B cell (primary cell): ENCODE measurements around the gene NDUFB10. TPM values are rescaled to one million over a fixed set of nuclear protein-coding genes. Genes with fewer than 3 reads are reported as not detected.

ENCODE experiments used
- ATAC-seq: fragments of 200-7000 bp; cut with Tn5 transposase; one replicate; pipeline ENCODE4 v1.10.0; 2021; ENCODE audit warnings: low read depth, mild to moderate bottlenecking, moderate number of reproducible peaks, moderate library complexity
- CTCF ChIA-PET: fragments of 350-600 bp; sonication (Branson Sonifier 250); formaldehyde crosslinking; loops from one replicate; lab custom pipeline; 2021; ENCODE audit warnings: antibody characterized with exemption, inconsistent platforms; lab: Charles Lee
- POLR2A ChIA-PET: fragments of 350-600 bp; sonication (Branson Sonifier 250); formaldehyde crosslinking; loops from one replicate; lab custom pipeline; 2021; ENCODE audit warnings: antibody characterized with exemption; lab: Charles Lee
- DNase-seq: peaks from one replicate; pipeline ENCODE4 v3.0.0; 2013
- H2AFZ ChIP-seq: 2 replicates; pipeline ENCODE4 v1.6.1; 2012; ENCODE audit warnings: mild to moderate bottlenecking, low read depth, low read length; ENCODE audit not compliant: insufficient read depth, poor library complexity, severe bottlenecking
- H3K27ac ChIP-seq, 2 donors: 1 replicate in 1 of 2; 2 replicates in 1 of 2; pipeline ENCODE4 v1.5.1; 2012 to 2013; ENCODE audit warnings: low read length in 2 of 2, mild to moderate bottlenecking in 2 of 2, moderate library complexity in 1 of 2
- H3K27me3 ChIP-seq, 4 experiments: fragments of 200-600 bp in 1 of 4; sonication (generic) in 1 of 4; replicated peaks in 1 of 4; 1 replicate in 2 of 4; 2 replicates in 2 of 4; pipeline versions ENCODE4 v1.6.1 to v1.7.0; 2013 to 2016; ENCODE audit warnings: low read length in 3 of 4, mild to moderate bottlenecking in 2 of 4, mixed read lengths in 1 of 4, moderate library complexity in 1 of 4; ENCODE audit not compliant: insufficient read depth in 4 of 4, control insufficient read depth in 3 of 4; ENCODE audit errors: control extremely low read depth in 1 of 4
- H3K36me3 ChIP-seq, 2 experiments: replicated peaks in 1 of 2; 1 replicate in 1 of 2; 2 replicates in 1 of 2; pipeline versions ENCODE4 v1.6.1 to v1.7.1; 2013; ENCODE audit warnings: low read length in 1 of 2; ENCODE audit not compliant: insufficient read depth in 2 of 2, control insufficient read depth in 1 of 2; ENCODE audit errors: control extremely low read depth in 1 of 2, extremely low read depth in 1 of 2
- H3K4me1 ChIP-seq, 2 donors: fragments of 200-600 bp in 1 of 2; sonication (generic) in 1 of 2; 1 replicate in 1 of 2; 2 replicates in 1 of 2; pipeline versions ENCODE4 v1.5.1 to v1.6.1; 2013 to 2017; ENCODE audit warnings: low read length in 2 of 2; ENCODE audit not compliant: control insufficient read depth in 2 of 2, insufficient read depth in 2 of 2
- H3K4me2 ChIP-seq: replicated peaks from 2 replicates; pipeline ENCODE3; 2012; ENCODE audit warnings: mild to moderate bottlenecking, low read depth, low read length; ENCODE audit not compliant: poor library complexity, severe bottlenecking
- H3K4me3 ChIP-seq, 5 experiments: fragments of 200-600 bp in 1 of 5; sonication (generic) in 1 of 5; 1 replicate in 3 of 5; 2 replicates in 2 of 5; pipeline versions ENCODE4 v1.5.1 to v1.7.0; 2011 to 2016; ENCODE audit warnings: low read length in 4 of 5, mild to moderate bottlenecking in 4 of 5, low read depth in 2 of 5, control low read depth in 1 of 5, moderate library complexity in 1 of 5; ENCODE audit not compliant: insufficient read depth in 1 of 5; ENCODE audit errors: control extremely low read depth in 1 of 5, extremely low read depth in 1 of 5
- H3K79me2 ChIP-seq: fragments of 200-600 bp; sonication (generic); one replicate; pipeline ENCODE4 v1.6.0; 2016; ENCODE audit warnings: low read length; ENCODE audit not compliant: control insufficient read depth, insufficient read depth
- H3K9ac ChIP-seq: fragments of 200-600 bp; sonication (generic); 2 replicates; pipeline ENCODE4 v1.6.1; 2017; ENCODE audit warnings: mild to moderate bottlenecking, low read length, moderate library complexity
- H3K9me3 ChIP-seq, 3 donors: one replicate each; pipeline versions ENCODE4 v1.6.1 to v1.7.1; 2013; ENCODE audit warnings: low read length in 2 of 3; ENCODE audit not compliant: control insufficient read depth in 2 of 3, insufficient read depth in 1 of 3; ENCODE audit errors: control extremely low read depth in 1 of 3
- H4K20me1 ChIP-seq: 2 replicates; pipeline ENCODE4 v1.6.0; 2012; ENCODE audit warnings: mild to moderate bottlenecking, low read length; ENCODE audit not compliant: insufficient read depth, control insufficient read depth, poor library complexity, severe bottlenecking
- H3K27ac Mint-ChIP-seq: one replicate; pipeline ENCODE4 v1.8.0; 2021; ENCODE audit warnings: mixed read lengths
- H3K27me3 Mint-ChIP-seq: one replicate; pipeline ENCODE4 v1.8.0; 2021; ENCODE audit warnings: mixed read lengths
- H3K4me1 Mint-ChIP-seq: one replicate; pipeline ENCODE4 v1.8.0; 2021; ENCODE audit warnings: mixed read lengths
- H3K4me3 Mint-ChIP-seq: one replicate; pipeline ENCODE4 v1.8.0; 2021; ENCODE audit warnings: mixed read lengths
- H3K9me3 Mint-ChIP-seq: one replicate; pipeline ENCODE4 v1.8.0; 2022; ENCODE audit warnings: mixed read lengths; ENCODE audit not compliant: insufficient read depth
- EZH2 ChIP-seq: IDR thresholded peaks from 2 replicates; pipeline ENCODE4 v1.6.1; 2012; ENCODE audit warnings: borderline replicate concordance, low read depth, mild to moderate bottlenecking, moderate library complexity, low read length; ENCODE audit not compliant: insufficient read depth, poor library complexity, severe bottlenecking
- WGBS: methylation state at CpG from one replicate; pipeline ENCODE4 v1.1.5; 2013; ENCODE audit warnings: missing lambda C conversion rate; ENCODE audit not compliant: insufficient coverage; 5-methylcytosine and 5-hydroxymethylcytosine counted together
- intact Hi-C: fragments of 100-400 bp; cut with micrococcal nuclease; formaldehyde crosslinking; loops from one replicate; pipeline ENCODE4 v1.10.0; 2022
- polyA plus RNA-seq: library from polyadenylated mRNA; depleted of rRNA; stranded (reverse); fragments of >200 nt; gene quantifications from 2 replicates; pipeline ENCODE4 v1.2.3, GENCODE V29; 2012
- total RNA-seq, 2 donors: library from RNA; stranded (reverse); fragments of 120-200 nt in 1 of 2; gene quantifications; 1 replicate in 1 of 2; 2 replicates in 1 of 2; pipeline versions ENCODE4 v1.2.3 to v1.2.4, GENCODE V29; 2013 to 2022
- TF ChIP-seq, protein P1 (sequence below): fragments of 200-600 bp; IDR thresholded peaks from one replicate; pipeline ENCODE4 v1.8.0; 2022; ENCODE audit warnings: antibody characterized with exemption, mild to moderate bottlenecking

Gene NDUFB10
- total and polyA plus RNA-seq, 2 donors (not counting 1 experiment from before 2014, with no cell fraction given), result 70.4 to 92.6 TPM

GRCh38 chr16:1912215-1912543 is 47.2 kb upstream of the NDUFB10 start:
- H3K9me3 ChIP-seq, result peaks cover 0 to 3% (median 0%) of the 10 kb centered on the region in 3 donors
- 93% methylated on average over 17 of the region's 17 CpGs for WGBS
- H3K4me2 ChIP-seq, result no peak overlapping the region
- TF ChIP-seq, protein P1, sequence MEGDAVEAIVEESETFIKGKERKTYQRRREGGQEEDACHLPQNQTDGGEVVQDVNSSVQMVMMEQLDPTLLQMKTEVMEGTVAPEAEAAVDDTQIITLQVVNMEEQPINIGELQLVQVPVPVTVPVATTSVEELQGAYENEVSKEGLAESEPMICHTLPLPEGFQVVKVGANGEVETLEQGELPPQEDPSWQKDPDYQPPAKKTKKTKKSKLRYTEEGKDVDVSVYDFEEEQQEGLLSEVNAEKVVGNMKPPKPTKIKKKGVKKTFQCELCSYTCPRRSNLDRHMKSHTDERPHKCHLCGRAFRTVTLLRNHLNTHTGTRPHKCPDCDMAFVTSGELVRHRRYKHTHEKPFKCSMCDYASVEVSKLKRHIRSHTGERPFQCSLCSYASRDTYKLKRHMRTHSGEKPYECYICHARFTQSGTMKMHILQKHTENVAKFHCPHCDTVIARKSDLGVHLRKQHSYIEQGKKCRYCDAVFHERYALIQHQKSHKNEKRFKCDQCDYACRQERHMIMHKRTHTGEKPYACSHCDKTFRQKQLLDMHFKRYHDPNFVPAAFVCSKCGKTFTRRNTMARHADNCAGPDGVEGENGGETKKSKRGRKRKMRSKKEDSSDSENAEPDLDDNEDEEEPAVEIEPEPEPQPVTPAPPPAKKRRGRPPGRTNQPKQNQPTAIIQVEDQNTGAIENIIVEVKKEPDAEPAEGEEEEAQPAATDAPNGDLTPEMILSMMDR, result no peak
- no peak for TF ChIP-seq EZH2
- intact Hi-C loops, result no loop called here
- H3K4me1 Mint-ChIP-seq, result no peaks in the 10 kb centered on the region
- ATAC-seq (no peak), DNase-seq (no peak)
- no peak overlapping the region for H3K4me3 ChIP-seq
- no peak overlapping the region for H3K27ac Mint-ChIP-seq
- H3K4me3 Mint-ChIP-seq, result no peak overlapping the region
- H3K4me1 ChIP-seq, result no peaks in the 10 kb centered on the region
- peaks cover 0 to 29% (median 3%) of the 10 kb centered on the region in 4 experiments for H3K27me3 ChIP-seq
- H3K36me3 ChIP-seq, result no peaks in the 10 kb centered on the region
- H4K20me1 ChIP-seq, result no peaks in the 10 kb centered on the region
- no peak overlapping the region for H3K27ac ChIP-seq
- no peak overlapping the region for H2AFZ ChIP-seq
- ChIA-PET CTCF (no interaction called here), POLR2A (no interaction called here)
- H3K9me3 Mint-ChIP-seq, result no peaks in the 10 kb centered on the region
- no peaks in the 10 kb centered on the region for H3K79me2 ChIP-seq
- peaks cover 24% of the 10 kb centered on the region for H3K27me3 Mint-ChIP-seq
- H3K9ac ChIP-seq, result no peak overlapping the region

GRCh38 chr16:1913327-1914083 is 45.8 kb upstream of the NDUFB10 start:
- peaks cover 0 to 3% (median 0%) of the 10 kb centered on the region in 3 donors for H3K9me3 ChIP-seq
- Mint-ChIP-seq H3K4me3 (no peak overlapping the region), H3K9me3 (no peaks in the 10 kb centered on the region), H3K4me1 (no peaks in the 10 kb centered on the region), H3K27ac (no peak overlapping the region), H3K27me3 (peaks cover 22% of the 10 kb centered on the region)
- peaks cover 0 to 27% (median 4%) of the 10 kb centered on the region in 4 experiments for H3K27me3 ChIP-seq
- DNase-seq, result no peak
- ChIA-PET CTCF (no interaction called here), POLR2A (no interaction called here)
- no peaks in the 10 kb centered on the region for H3K79me2 ChIP-seq
- no peaks in the 10 kb centered on the region for H3K36me3 ChIP-seq
- H4K20me1 ChIP-seq, result no peaks in the 10 kb centered on the region
- intact Hi-C loops, result no loop called here
- no peak overlapping the region for H3K4me2 ChIP-seq
- TF ChIP-seq, protein P1, result no peak
- TF ChIP-seq EZH2, result no peak
- ATAC-seq, result no peak
- WGBS, result 71% methylated on average over 8 of the region's 21 CpGs
- no peak overlapping the region for H2AFZ ChIP-seq
- H3K9ac ChIP-seq, result no peak overlapping the region
- no peak overlapping the region for H3K4me3 ChIP-seq
- H3K4me1 ChIP-seq, result no peaks in the 10 kb centered on the region
- no peak overlapping the region for H3K27ac ChIP-seq
